Measurements from ENCODE around the gene WWC2. TPM values are rescaled to one million over a fixed set of nuclear protein-coding genes. Genes with fewer than 3 reads are reported as not detected.

Gene WWC2
- total RNA-seq, 1 donor from 2014 or later: 34.4 TPM

- intact Hi-C loops (cut with DNase I): no loop called here
- DNase-seq (no peak), ATAC-seq (ENCODE audit: poor library complexity) (no peak)
Measured at GRCh38 chr4:183327827-183328226, 228.8 kb downstream of the WWC2 start.

GRCh38 chr4:183328832-183329231 is 229.8 kb downstream of the WWC2 start:
- ATAC-seq (ENCODE audit: poor library complexity) (no peak), DNase-seq (no peak)
- intact Hi-C loops (cut with DNase I): no loop called here

GRCh38 chr4:183329244-183329643 is 230.2 kb downstream of the WWC2 start:
- no peak for DNase-seq
- intact Hi-C loops (cut with DNase I): no loop called here
- ATAC-seq (ENCODE audit: poor library complexity): no peak

GRCh38 chr4:183329954-183330742 is 231.1 kb downstream of the WWC2 start:
- no peak for DNase-seq
- intact Hi-C loops (cut with DNase I): no loop called here
- ATAC-seq (ENCODE audit: poor library complexity): no peak

GRCh38 chr4:183330841-183331240 is 231.8 kb downstream of the WWC2 start:
- intact Hi-C loops (cut with DNase I): no loop called here
- no peak for DNase-seq
- no peak for ATAC-seq (ENCODE audit: poor library complexity)

GRCh38 chr4:183332447-183332846 is 233.4 kb downstream of the WWC2 start:
- intact Hi-C loops (cut with DNase I): no loop called here
- DNase-seq (no peak), ATAC-seq (ENCODE audit: poor library complexity) (no peak)

- intact Hi-C loops (cut with DNase I): no loop called here
- no peak for DNase-seq
- no peak for ATAC-seq (ENCODE audit: poor library complexity)
Measured at GRCh38 chr4:183333202-183333601, 234.1 kb downstream of the WWC2 start.

GRCh38 chr4:183333983-183334382 is 234.9 kb downstream of the WWC2 start:
- intact Hi-C loops (cut with DNase I): no loop called here
- DNase-seq (no peak), ATAC-seq (ENCODE audit: poor library complexity) (no peak)

GRCh38 chr4:183335369-183335940 is 236.4 kb downstream of the WWC2 start:
- no peak for ATAC-seq (ENCODE audit: poor library complexity)
- intact Hi-C loops (cut with DNase I): no loop called here
- no peak for DNase-seq

GRCh38 chr4:183337349-183337748 is 238.3 kb downstream of the WWC2 start:
- no peak for DNase-seq
- no peak for ATAC-seq (ENCODE audit: poor library complexity)
- intact Hi-C loops (cut with DNase I): no loop called here

GRCh38 chr4:183337833-183338232 is 238.8 kb downstream of the WWC2 start:
- ATAC-seq (ENCODE audit: poor library complexity): no peak
- no peak for DNase-seq
- intact Hi-C loops (cut with DNase I): no loop called here

- ATAC-seq (ENCODE audit: poor library complexity) (peak; percentile 38), DNase-seq (peak; percentile 58)
Measured at GRCh38 chr4:183342541-183343533, 243.8 kb downstream of the WWC2 start.

GRCh38 chr4:183343730-183344129 is 244.7 kb downstream of the WWC2 start:
- DNase-seq (no peak), ATAC-seq (ENCODE audit: poor library complexity) (no peak)
- intact Hi-C loops (cut with DNase I): no loop called here

More at GRCh38 chr4:183342541-183343533, 243.8 kb downstream of the WWC2 start:
- intact Hi-C loops (cut with DNase I): no loop called here

- DNase-seq (no peak), ATAC-seq (ENCODE audit: poor library complexity) (no peak)
- intact Hi-C loops (cut with DNase I): no loop called here
Measured at GRCh38 chr4:183344523-183345255, 245.6 kb downstream of the WWC2 start.

GRCh38 chr4:183345261-183345660 is 246.2 kb downstream of the WWC2 start:
- intact Hi-C loops (cut with DNase I): no loop called here
- ATAC-seq (ENCODE audit: poor library complexity) (no peak), DNase-seq (no peak)

- intact Hi-C loops (cut with DNase I): no loop called here
- DNase-seq (no peak), ATAC-seq (ENCODE audit: poor library complexity) (no peak)
Measured at GRCh38 chr4:183347146-183347545, 248.1 kb downstream of the WWC2 start.

- ATAC-seq (ENCODE audit: poor library complexity): no peak
- intact Hi-C loops (cut with DNase I): no loop called here
- DNase-seq: no peak
Measured at GRCh38 chr4:183347566-183347965, 248.5 kb downstream of the WWC2 start.

GRCh38 chr4:183348136-183348535 is 249.1 kb downstream of the WWC2 start:
- DNase-seq (no peak), ATAC-seq (ENCODE audit: poor library complexity) (no peak)
- intact Hi-C loops (cut with DNase I): no loop called here

Data from Right ventricle myocardium superior (tissue), 1 donor.